Measurements from ENCODE around the gene DNAJB12.

The DNAJB12 gene

GRCh38 chr10:72283131-72283530, 71.6 kb downstream of the DNAJB12 start:
- Histone ChIP-seq H4K20me1 (ENCODE audit: low read depth, low read length) (no peaks in the 10 kb centered on the region), H3K27ac (ENCODE audit: low read depth, low read length) (no peak overlapping the region), H3K36me3 (ENCODE audit: low read length) (no peaks in the 10 kb centered on the region), H3K4me3 (ENCODE audit: insufficient read depth, low read length, poor library complexity, severe bottlenecking) (no peak overlapping the region), H3K9ac (ENCODE audit: low read length) (no peak overlapping the region), H3K4me2 (ENCODE audit: low read depth, low read length, poor library complexity, severe bottlenecking) (no peak overlapping the region), H3K79me2 (ENCODE audit: insufficient read depth, low read length) (no peaks in the 10 kb centered on the region), H3K9me3 (ENCODE audit: insufficient read depth, low read length) (no peaks in the 10 kb centered on the region), H3K9me2 (replicated peaks; ENCODE audit: insufficient read depth, low read length) (no peaks in the 10 kb centered on the region), H3F3A (ENCODE audit: insufficient read depth) (no peaks in the 10 kb centered on the region), H3K27me3 (ENCODE audit: low read length) (no peaks in the 10 kb centered on the region), H2AFZ (ENCODE audit: low read depth, low read length, severe bottlenecking) (no peak overlapping the region)
- no peak for TF ChIP-seq EZH2phosphoT487 (conservative IDR thresholded peaks at IDR 0.05; ENCODE audit: low read length)
- TF ChIP-seq, protein P1, sequence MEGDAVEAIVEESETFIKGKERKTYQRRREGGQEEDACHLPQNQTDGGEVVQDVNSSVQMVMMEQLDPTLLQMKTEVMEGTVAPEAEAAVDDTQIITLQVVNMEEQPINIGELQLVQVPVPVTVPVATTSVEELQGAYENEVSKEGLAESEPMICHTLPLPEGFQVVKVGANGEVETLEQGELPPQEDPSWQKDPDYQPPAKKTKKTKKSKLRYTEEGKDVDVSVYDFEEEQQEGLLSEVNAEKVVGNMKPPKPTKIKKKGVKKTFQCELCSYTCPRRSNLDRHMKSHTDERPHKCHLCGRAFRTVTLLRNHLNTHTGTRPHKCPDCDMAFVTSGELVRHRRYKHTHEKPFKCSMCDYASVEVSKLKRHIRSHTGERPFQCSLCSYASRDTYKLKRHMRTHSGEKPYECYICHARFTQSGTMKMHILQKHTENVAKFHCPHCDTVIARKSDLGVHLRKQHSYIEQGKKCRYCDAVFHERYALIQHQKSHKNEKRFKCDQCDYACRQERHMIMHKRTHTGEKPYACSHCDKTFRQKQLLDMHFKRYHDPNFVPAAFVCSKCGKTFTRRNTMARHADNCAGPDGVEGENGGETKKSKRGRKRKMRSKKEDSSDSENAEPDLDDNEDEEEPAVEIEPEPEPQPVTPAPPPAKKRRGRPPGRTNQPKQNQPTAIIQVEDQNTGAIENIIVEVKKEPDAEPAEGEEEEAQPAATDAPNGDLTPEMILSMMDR (IDR thresholded peaks at IDR 0.05; ENCODE audit: insufficient read depth, low read length, poor library complexity, severe bottlenecking) = no peak
